Ascending aorta (tissue), 2 donors: ENCODE data around the gene GMPPA. TPM values are rescaled to one million over a fixed set of nuclear protein-coding genes. Genes with fewer than 3 reads are reported as not detected.

Experiments used
- DNase-seq, 2 donors: peaks; one replicate each; pipeline ENCODE4 v3.0.0-alpha.2; 2019; ENCODE audit warnings: low spot score in 2 of 2
- H3K27ac ChIP-seq, 2 donors: fragments of 200-600 bp; sonication (generic); one replicate each; pipeline ENCODE4 v1.5.1; 2016 to 2017; ENCODE audit warnings: mild to moderate bottlenecking in 1 of 2
- H3K27me3 ChIP-seq: fragments of 200-600 bp; sonication (generic); one replicate; pipeline ENCODE4 v1.5.1; 2017
- H3K36me3 ChIP-seq, 2 donors: fragments of 200-600 bp; sonication (generic); one replicate each; pipeline ENCODE4 v1.5.1; 2016
- H3K4me1 ChIP-seq, 2 donors: fragments of 200-600 bp; sonication (generic); one replicate each; pipeline ENCODE4 v1.5.1; 2016 to 2017; ENCODE audit warnings: mild to moderate bottlenecking in 1 of 2
- H3K4me3 ChIP-seq, 2 donors: fragments of 200-600 bp; sonication (generic); one replicate each; pipeline ENCODE4 v1.5.1; 2016 to 2017; ENCODE audit warnings: mild to moderate bottlenecking in 1 of 2
- H3K9me3 ChIP-seq, 2 donors: fragments of 200-600 bp; sonication (generic); one replicate each; pipeline ENCODE4 v1.5.1; 2016
- CTCF ChIP-seq, 3 experiments: fragments of 200-600 bp in 2 of 3; fragments of 450-650 bp in 1 of 3; sonication (generic) in 2 of 3; IDR thresholded peaks; one replicate each; pipeline ENCODE4 v1.5.1; 2016 to 2019; ENCODE audit warnings: antibody characterized with exemption in 3 of 3, mild to moderate bottlenecking in 1 of 3, moderate library complexity in 1 of 3
- intact Hi-C: fragments of 100-400 bp; cut with DNase I; formaldehyde crosslinking; loops from one replicate; pipeline ENCODE4 v1.15.1; 2023
- total RNA-seq: library from RNA; depleted of rRNA; stranded (reverse); fragments of >200 nt; gene quantifications from one replicate; pipeline ENCODE4 v1.1.0, GENCODE V29; 2016

The GMPPA gene
- total RNA-seq, 1 donor from 2014 or later = 11.4 TPM

GRCh38 chr2:219514196-219514761 is 15.6 kb downstream of the GMPPA start, which contains the start of gene ASIC4:
ASIC4 (plus strand) TSS chr2:219514482; CDS start chr2:219514725, 243 bp downstream.
- no peak for DNase-seq
- intact Hi-C loops = no loop called here
- Histone ChIP-seq H3K27me3 (peaks cover 27% of the 10 kb centered on the region), H3K4me1 (peaks cover 0 to 16% of the 10 kb centered on the region in 2 donors), H3K27ac (no peak within 1 kb of the TSS), H3K9me3 (no peaks in the 10 kb centered on the region), H3K4me3 (no peak within 1 kb of the TSS), H3K36me3 (no peaks in the 10 kb centered on the region)
- TF ChIP-seq CTCF (IDR thresholded peaks at IDR 0.05) = no peak

GRCh38 chr2:219514836-219515235 is 16.1 kb downstream of the GMPPA start:
- no peaks in the 10 kb centered on the region for H3K9me3 ChIP-seq
- intact Hi-C loops = no loop called here
- TF ChIP-seq CTCF (IDR thresholded peaks at IDR 0.05) = no peak
- peaks cover 27% of the 10 kb centered on the region for H3K27me3 ChIP-seq
- H3K4me3 ChIP-seq = no peak overlapping the region
- DNase-seq = no peak
- no peaks in the 10 kb centered on the region for H3K36me3 ChIP-seq
- H3K27ac ChIP-seq = no peak overlapping the region
- H3K4me1 ChIP-seq = peaks cover 0 to 11% of the 10 kb centered on the region in 2 donors

- H3K27ac ChIP-seq = no peak overlapping the region
- no peaks in the 10 kb centered on the region for H3K9me3 ChIP-seq
- peaks cover 0 to 2% of the 10 kb centered on the region in 2 donors for H3K4me1 ChIP-seq
- intact Hi-C loops = no loop called here
- no peak overlapping the region for H3K4me3 ChIP-seq
- H3K27me3 ChIP-seq = peaks cover 23% of the 10 kb centered on the region
- DNase-seq = no peak
- H3K36me3 ChIP-seq = no peaks in the 10 kb centered on the region
- no peak for TF ChIP-seq CTCF (IDR thresholded peaks at IDR 0.05)
These were observed 17.4 kb downstream of the GMPPA start for GRCh38 chr2:219515874-219516629.

GRCh38 chr2:219516888-219517287 is 18.2 kb downstream of the GMPPA start:
- Histone ChIP-seq H3K9me3 (no peaks in the 10 kb centered on the region), H3K36me3 (no peaks in the 10 kb centered on the region), H3K4me3 (no peak overlapping the region), H3K27ac (no peak overlapping the region), H3K4me1 (peaks cover 0 to 3% of the 10 kb centered on the region in 2 donors), H3K27me3 (peaks cover 23% of the 10 kb centered on the region)
- intact Hi-C loops = no loop called here
- no peak for TF ChIP-seq CTCF (IDR thresholded peaks at IDR 0.05)
- no peak for DNase-seq

GRCh38 chr2:219517954-219518778 is 19.5 kb downstream of the GMPPA start:
- Histone ChIP-seq H3K36me3 (no peaks in the 10 kb centered on the region), H3K9me3 (no peaks in the 10 kb centered on the region), H3K4me1 (peaks cover 4 to 16% of the 10 kb centered on the region in 2 donors), H3K27ac (no peak overlapping the region), H3K27me3 (peaks cover 16% of the 10 kb centered on the region), H3K4me3 (no peak overlapping the region)
- intact Hi-C loops = no loop called here
- DNase-seq = no peak
- no peak for TF ChIP-seq CTCF (IDR thresholded peaks at IDR 0.05)
